NB4 (cell line): ENCODE measurements around the gene ZBTB49.

Experiments used
- MAX ChIP-seq: IDR thresholded peaks from 2 replicates; pipeline ENCODE4 v1.6.1; 2011; ENCODE audit warnings: low read depth, low read length
- MYC ChIP-seq: IDR thresholded peaks from 2 replicates; pipeline ENCODE4 v1.6.1; 2011; ENCODE audit warnings: low read depth, low read length
- POLR2A ChIP-seq: IDR thresholded peaks from 2 replicates; pipeline ENCODE4 v1.6.1; 2011; ENCODE audit warnings: mild to moderate bottlenecking; ENCODE audit not compliant: insufficient read length; ENCODE audit errors: extremely low read depth
- TF ChIP-seq, protein P1 (sequence below): IDR thresholded peaks from one replicate; pipeline ENCODE4 v1.5.1; 2012; ENCODE audit warnings: low read depth, low read length

DNA sequence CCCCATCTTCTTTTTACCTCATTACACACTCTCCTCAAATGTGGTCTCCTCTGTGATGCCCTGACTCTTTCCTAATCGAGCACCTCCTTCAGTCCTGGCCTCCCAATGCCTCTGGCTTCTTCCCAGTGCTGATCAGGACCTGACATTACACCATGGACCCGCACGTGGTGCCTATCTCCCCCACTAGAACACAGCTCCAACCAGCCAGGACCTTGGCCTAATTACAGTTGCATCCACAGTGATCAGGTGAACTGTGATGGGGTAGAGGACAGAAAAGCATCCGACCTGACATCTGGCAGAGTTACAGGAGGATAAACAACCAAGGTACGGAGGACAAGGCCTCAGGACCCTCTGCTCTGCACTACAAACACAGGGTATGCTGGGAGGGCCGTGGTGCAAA lies 12.5 kb upstream of the ZBTB49 start:
- TF ChIP-seq, protein P1, sequence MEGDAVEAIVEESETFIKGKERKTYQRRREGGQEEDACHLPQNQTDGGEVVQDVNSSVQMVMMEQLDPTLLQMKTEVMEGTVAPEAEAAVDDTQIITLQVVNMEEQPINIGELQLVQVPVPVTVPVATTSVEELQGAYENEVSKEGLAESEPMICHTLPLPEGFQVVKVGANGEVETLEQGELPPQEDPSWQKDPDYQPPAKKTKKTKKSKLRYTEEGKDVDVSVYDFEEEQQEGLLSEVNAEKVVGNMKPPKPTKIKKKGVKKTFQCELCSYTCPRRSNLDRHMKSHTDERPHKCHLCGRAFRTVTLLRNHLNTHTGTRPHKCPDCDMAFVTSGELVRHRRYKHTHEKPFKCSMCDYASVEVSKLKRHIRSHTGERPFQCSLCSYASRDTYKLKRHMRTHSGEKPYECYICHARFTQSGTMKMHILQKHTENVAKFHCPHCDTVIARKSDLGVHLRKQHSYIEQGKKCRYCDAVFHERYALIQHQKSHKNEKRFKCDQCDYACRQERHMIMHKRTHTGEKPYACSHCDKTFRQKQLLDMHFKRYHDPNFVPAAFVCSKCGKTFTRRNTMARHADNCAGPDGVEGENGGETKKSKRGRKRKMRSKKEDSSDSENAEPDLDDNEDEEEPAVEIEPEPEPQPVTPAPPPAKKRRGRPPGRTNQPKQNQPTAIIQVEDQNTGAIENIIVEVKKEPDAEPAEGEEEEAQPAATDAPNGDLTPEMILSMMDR: no peak
- no peak for TF ChIP-seq POLR2A
- no peak for TF ChIP-seq MYC
- TF ChIP-seq MAX: no peak
